Pulmonary artery endothelial cell (primary cell): ENCODE data around the gene LTBP1. TPM values are rescaled to one million over a fixed set of nuclear protein-coding genes. Genes with fewer than 3 reads are reported as not detected.

ENCODE experiments used
- DNase-seq: peaks from one replicate; pipeline ENCODE4 v3.0.0-alpha.2; 2011; ENCODE audit warnings: low read depth, low spot score
- total RNA-seq: library from RNA; depleted of rRNA; stranded (reverse); fragments of >200 nt; gene quantifications from 2 replicates; pipeline ENCODE4 v1.2.3, GENCODE V29; 2014

The LTBP1 gene
- total RNA-seq, 1 donor from 2014 or later: 109 TPM

- DNase-seq: no peak
These were observed 126.3 kb downstream of the LTBP1 start for GRCh38 chr2:33073018-33073417.

GRCh38 chr2:33074197-33074596 is 127.4 kb downstream of the LTBP1 start:
- no peak for DNase-seq

GRCh38 chr2:33077311-33077710 is 130.6 kb downstream of the LTBP1 start:
- DNase-seq: no peak

- no peak for DNase-seq
These were observed 131.1 kb downstream of the LTBP1 start for GRCh38 chr2:33077844-33078243.

- no peak for DNase-seq
These were observed 134.9 kb downstream of the LTBP1 start for GRCh38 chr2:33081691-33082090.

- no peak for DNase-seq
These were observed 137.1 kb downstream of the LTBP1 start for GRCh38 chr2:33083699-33084387.

- DNase-seq: no peak
These were observed 137.7 kb downstream of the LTBP1 start for GRCh38 chr2:33084433-33084832.

GRCh38 chr2:33085646-33086045 is 138.9 kb downstream of the LTBP1 start:
- DNase-seq: no peak

GRCh38 chr2:33086400-33087015 is 139.8 kb downstream of the LTBP1 start:
- peak; percentile 75 for DNase-seq

- no peak for DNase-seq
These were observed 143.9 kb downstream of the LTBP1 start for GRCh38 chr2:33090553-33091134.

- no peak for DNase-seq
These were observed 144.9 kb downstream of the LTBP1 start for GRCh38 chr2:33091541-33092123.

GRCh38 chr2:33093283-33093993 is 146.7 kb downstream of the LTBP1 start:
- no peak for DNase-seq

- DNase-seq: no peak
These were observed 147.6 kb downstream of the LTBP1 start for GRCh38 chr2:33094303-33094702.

- no peak for DNase-seq
These were observed 153.2 kb downstream of the LTBP1 start for GRCh38 chr2:33099989-33100388.

- no peak for DNase-seq
These were observed 154.2 kb downstream of the LTBP1 start for GRCh38 chr2:33100921-33101320.

- DNase-seq: peak; percentile 30
These were observed 157.4 kb downstream of the LTBP1 start for GRCh38 chr2:33104052-33104623.

GRCh38 chr2:33104726-33105125 is 158.0 kb downstream of the LTBP1 start:
- DNase-seq: no peak

- no peak for DNase-seq
These were observed 159.4 kb downstream of the LTBP1 start for GRCh38 chr2:33106115-33106514.

GRCh38 chr2:33107690-33108482 is 161.1 kb downstream of the LTBP1 start:
- no peak for DNase-seq
